GM12864 (cell line): ENCODE measurements around the gene GPRIN2.

ENCODE experiments used
- DNase-seq: peaks from one replicate; pipeline ENCODE4 v3.0.0-alpha.2; 2011; ENCODE audit warnings: low read depth
- H3K4me3 ChIP-seq: 2 replicates; pipeline ENCODE4 v1.5.1; 2011; ENCODE audit warnings: mild to moderate bottlenecking, low read depth, low read length, control low read depth
- CTCF ChIP-seq: IDR thresholded peaks from 2 replicates; pipeline ENCODE4 v1.5.1; 2011; ENCODE audit warnings: low read depth, mild to moderate bottlenecking, moderate library complexity, low read length, control low read depth, inconsistent platforms; ENCODE audit errors: missing control alignments

Gene GPRIN2

GRCh38 chr10:46527241-46527811, 29.1 kb downstream of the GPRIN2 start:
- H3K4me3 ChIP-seq: no peak overlapping the region
- no peak for TF ChIP-seq CTCF
- no peak for DNase-seq

DNA sequence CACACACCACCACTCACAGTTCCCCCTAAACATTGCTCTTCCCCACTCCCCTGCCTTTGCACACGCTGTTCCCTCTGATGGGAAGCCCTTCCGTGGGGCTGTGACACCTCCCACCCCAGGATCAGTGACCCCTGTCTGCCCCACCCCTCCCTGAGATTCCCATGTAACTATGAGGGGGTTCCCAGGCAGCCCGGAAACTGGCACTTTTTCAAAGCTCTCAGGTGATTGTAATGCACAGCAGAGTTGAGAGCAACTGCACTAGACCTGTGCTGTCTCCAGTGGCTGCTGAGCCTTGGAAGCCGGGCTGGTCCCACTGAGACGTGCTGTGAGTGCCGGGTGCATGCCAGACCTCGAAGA, 29.8 kb downstream of the GPRIN2 start:
- no peak overlapping the region for H3K4me3 ChIP-seq
- no peak for TF ChIP-seq CTCF
- no peak for DNase-seq

GRCh38 chr10:46525824-46526681, 30.4 kb downstream of the GPRIN2 start:
- no peak for TF ChIP-seq CTCF
- H3K4me3 ChIP-seq: no peak overlapping the region
- no peak for DNase-seq

DNA sequence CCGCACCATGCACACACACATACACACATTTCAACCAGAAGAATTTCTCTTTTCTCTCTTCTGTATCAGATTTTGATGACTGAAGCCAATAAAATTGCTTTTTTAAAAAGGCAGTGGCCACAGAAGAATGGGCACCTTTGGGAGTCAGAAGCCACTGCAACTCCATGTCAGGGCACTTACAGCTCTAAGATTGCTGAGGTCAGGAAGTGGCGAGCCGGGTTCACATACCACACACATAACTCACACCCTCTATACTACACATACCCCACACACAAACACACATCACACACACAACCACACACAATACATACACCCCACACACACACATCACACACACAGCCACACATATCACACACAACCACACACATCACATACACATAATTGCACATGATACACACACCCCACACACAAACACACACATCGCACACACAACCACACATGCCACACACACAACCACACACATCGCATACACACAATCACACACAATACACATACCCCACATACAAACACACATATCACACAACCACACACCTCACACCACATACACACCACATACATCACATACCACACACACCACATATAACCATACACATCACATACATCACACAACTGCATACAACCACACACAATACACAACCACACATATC, 31.2 kb downstream of the GPRIN2 start:
- no peak for TF ChIP-seq CTCF

DNA sequence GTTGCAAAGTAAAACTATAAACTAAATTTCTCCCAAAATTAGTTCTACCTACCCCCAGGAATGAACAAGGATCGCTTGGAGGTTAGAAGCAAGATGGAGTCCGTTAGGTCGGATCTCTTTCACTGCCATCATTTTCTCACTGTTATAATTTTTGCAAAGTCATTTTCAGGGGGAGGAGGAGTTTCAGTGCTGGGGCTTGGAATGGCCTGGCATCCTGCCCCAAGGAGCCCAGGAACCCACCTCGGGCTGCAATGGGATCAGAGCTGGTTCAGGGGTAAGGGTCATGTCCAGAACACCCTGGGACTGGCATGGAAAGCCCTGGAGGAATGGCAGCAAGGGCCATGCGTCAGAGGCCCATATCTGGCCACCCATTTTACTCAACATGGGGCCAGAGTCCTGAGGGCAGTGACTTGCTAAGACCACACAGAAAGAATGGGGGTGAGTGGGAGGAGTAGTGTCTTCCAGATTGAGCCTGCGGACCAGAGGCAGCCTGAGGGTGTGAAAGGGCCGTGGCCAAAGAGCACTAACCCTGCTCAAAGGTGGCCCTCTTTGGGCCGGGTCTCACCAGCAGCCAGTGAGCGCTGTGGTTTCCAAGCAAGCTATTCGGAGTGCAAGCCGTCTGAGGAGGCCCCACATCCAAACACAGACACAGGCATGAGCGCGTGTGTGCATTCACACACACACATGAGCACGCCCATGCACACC, 31.8 kb downstream of the GPRIN2 start:
- no peak for TF ChIP-seq CTCF
- DNase-seq: no peak
- H3K4me3 ChIP-seq: no peak overlapping the region

More for the DNA sequence above, 31.2 kb downstream of the GPRIN2 start:
- no peak for DNase-seq
- H3K4me3 ChIP-seq: no peak overlapping the region

- no peak overlapping the region for H3K4me3 ChIP-seq
- no peak for DNase-seq
- TF ChIP-seq CTCF: no peak
These were observed 32.4 kb downstream of the GPRIN2 start for GRCh38 chr10:46523962-46524471.
